ENCODE results near the gene BCAP29. TPM values are rescaled to one million over a fixed set of nuclear protein-coding genes. Genes with fewer than 3 reads are reported as not detected.

BCAP29 gene
- total RNA-seq, 8 experiments from 2014 or later, result 16.5 to 54.0 (median 28.9) TPM

DNA sequence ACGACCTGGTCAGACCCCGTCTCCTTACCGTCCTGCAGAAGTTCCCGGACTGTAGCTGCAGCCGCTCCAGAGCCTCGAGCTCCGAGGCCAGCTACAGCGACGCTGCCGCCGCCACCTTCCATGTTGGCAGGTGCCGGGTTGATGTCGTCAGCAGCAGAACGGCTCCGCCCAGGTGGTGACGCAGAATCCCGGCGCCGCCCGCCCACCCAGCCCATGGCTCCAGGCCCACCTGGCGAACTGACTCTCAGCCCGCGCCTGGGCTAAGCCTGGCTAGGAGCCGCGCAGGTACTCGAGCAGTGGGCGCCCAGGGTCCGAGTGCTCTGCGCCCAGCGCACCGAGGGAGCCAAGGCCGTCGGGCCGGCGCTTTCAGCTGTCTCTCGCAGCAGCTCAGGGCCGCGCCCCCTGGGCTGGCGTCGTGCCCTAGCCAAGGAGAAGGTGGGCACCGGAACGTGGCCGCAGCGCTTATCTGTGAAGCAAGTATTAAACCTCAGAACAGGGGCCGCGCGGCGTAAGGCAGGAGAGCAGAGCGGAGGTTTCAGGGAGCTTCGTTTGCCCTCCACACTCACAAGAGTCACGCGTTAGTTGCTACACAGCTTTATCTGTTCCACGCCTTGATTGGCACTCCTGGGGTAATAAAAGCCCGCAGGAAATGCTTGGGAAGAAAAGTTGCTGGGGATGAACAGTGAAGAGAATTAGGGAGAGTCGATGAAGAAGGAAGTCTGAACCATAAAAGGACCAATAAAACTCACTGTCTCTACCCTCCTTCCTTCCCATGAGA lies 16.1 kb upstream of the BCAP29 start, which contains the start of the genes COG5 and DUS4L:
Gene COG5 (minus strand): TSS at position 146 of the 778 bp plus-strand sequence. CDS start 24 bp downstream, at position 122.
Gene DUS4L (plus strand): TSS at position 197 of the 778 bp plus-strand sequence. CDS start 3,100 bp downstream, outside the sequence.
- peaks cover 8 to 11% of the 10 kb centered on the region in 2 donors for H3K4me1 ChIP-seq (replicated peaks in 1 of 2)
- ATAC-seq (replicated peaks in 6 of 8), result peak; percentile 88 to 96 (median 94)
- H3K27ac ChIP-seq, result peak within 1 kb of the TSS; percentile 78 to 91
- peak within 1 kb of the TSS; percentile 75 to 99 (median 94) for H3K4me3 ChIP-seq
- in situ Hi-C loops (cut with MboI; ENCODE audit: low pct_unique_long_range_greater_than_20kb in 2 of 9, low sequenced_read_pairs in 9 of 9, unreplicated experiment in 9 of 9), result no loop called here
- 0 to 3% (median 0%) methylated on average over 1 to 21 of the region's 55 CpGs; no CpG with 5 or more reads in 4 of the 10 experiments for WGBS, 10 experiments

DNA sequence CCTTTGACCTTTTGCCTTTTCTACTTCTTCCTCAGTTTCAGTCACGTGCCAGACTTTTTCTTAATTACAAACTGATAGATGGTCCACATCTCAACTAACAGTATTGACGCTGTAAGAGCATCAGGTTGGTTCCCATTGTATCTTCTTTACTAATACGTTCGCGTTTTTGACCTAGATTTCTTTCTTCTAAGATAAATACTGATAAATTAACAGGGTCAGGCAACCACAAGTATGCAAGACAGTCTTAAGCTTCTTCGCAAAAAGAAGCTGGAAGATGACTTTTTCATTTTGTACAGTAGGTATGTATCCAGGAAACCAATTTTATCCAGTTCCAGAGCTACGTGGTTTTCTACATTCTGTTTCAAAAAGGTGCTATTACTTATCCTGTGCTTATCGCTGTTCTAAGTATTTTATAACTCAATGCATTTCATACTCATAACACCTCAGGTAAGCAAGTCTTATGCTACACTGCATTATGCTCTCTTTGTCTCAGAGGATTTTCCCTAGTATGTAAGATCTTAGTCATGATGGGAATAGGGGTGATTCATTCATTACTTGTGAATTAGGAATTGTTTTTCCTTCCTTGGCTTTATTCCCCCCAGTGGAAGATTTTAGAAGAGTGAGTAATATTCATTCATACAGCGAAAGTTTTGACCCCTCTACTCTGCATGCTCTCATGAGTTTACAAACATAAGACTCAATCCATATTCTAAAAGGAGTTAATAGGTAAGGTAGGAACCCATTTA lies 15.3 kb upstream of the BCAP29 start:
- peaks cover 8 to 11% of the 10 kb centered on the region in 2 donors for H3K4me1 ChIP-seq (replicated peaks in 1 of 2)
- peak overlapping the region; percentile 75 to 99 (median 94) for H3K4me3 ChIP-seq
- peak in 1 of 8 experiments; percentile 6 for ATAC-seq (replicated peaks in 6 of 8)
- peak overlapping the region; percentile 78 to 91 for H3K27ac ChIP-seq
- WGBS, 10 experiments, result 4 to 79% (median 64%) methylated on average over 4 to 9 of the region's 9 CpGs
- in situ Hi-C loops (cut with MboI; ENCODE audit: low pct_unique_long_range_greater_than_20kb in 2 of 9, low sequenced_read_pairs in 9 of 9, unreplicated experiment in 9 of 9), result no loop called here

DNA sequence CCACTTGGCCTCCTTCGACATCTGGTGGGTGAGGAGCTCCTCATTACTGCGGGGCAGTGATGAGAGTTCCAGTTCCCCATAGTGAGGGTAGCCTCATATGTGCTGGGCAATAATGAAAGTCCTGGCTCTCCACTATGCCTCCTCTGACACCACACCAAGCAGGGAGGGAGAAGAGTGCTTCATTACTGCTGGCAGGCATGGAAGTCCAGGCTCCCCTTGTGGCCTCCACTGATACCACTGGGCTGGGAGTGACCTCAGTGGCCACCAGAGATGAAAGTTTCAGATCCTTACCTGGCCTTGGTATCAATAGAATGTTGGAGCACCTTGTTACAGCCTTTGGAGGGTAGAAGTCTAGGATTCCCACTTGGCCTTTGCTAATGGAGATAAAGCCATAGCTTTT lies 9.7 kb upstream of the BCAP29 start:
- Histone ChIP-seq H3K4me1 (replicated peaks in 1 of 2) (peaks cover 0 to under 1% of the 10 kb centered on the region in 2 donors), H3K4me3 (no peak overlapping the region), H3K27ac (no peak overlapping the region)
- no peak for ATAC-seq (replicated peaks in 6 of 8)
- in situ Hi-C loops (cut with MboI; ENCODE audit: low pct_unique_long_range_greater_than_20kb in 2 of 9, low sequenced_read_pairs in 9 of 9, unreplicated experiment in 9 of 9), result no loop called here
- 90 to 100% (median 96%) methylated on average over 2 of the region's 2 CpGs; no CpG with 5 or more reads in 4 of the 10 experiments for WGBS, 10 experiments

DNA sequence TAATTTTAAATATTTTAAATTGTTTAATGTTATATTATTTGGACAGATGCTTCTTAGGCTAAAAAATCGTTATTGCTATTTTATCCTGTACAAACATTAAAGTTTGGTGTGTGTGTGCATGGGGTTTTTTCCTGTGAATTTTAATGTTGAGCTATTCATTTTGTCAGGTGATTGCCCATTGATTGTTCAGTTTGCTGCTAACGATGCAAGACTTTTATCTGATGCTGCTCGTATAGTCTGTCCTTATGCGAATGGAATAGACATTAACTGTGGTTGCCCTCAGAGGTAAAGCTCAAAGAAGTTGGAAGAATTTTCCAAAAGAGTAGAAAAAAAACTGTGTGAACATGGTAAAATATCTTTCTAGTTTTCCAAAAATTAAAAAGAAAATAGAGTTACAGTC lies 6.5 kb upstream of the BCAP29 start:
- WGBS, 10 experiments, result 63 to 88% (median 85%) methylated on average over 2 to 4 of the region's 4 CpGs; no CpG with 5 or more reads in 2 of the 10 experiments
- Histone ChIP-seq H3K4me1 (replicated peaks in 1 of 2) (no peaks in the 10 kb centered on the region), H3K27ac (no peak overlapping the region), H3K4me3 (no peak overlapping the region)
- ATAC-seq (replicated peaks in 6 of 8), result no peak
- in situ Hi-C loops (cut with MboI; ENCODE audit: low pct_unique_long_range_greater_than_20kb in 2 of 9, low sequenced_read_pairs in 9 of 9, unreplicated experiment in 9 of 9), result no loop called here

DNA sequence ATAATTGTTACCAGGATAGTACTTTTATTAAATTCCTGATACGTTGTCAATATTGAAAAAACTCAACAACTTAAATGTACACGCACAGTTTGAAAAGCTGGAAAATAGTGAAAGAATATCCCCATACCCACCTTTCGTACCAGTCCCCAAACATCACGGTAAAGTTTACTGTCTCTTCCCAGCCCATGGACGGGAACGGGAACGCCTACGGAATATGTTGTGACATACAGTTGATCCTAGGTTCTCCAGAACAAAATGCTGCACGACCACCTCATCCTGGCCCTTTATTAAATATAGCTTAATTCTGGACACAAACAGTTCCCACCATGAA lies 527 bp upstream of the BCAP29 start:
- Histone ChIP-seq H3K4me3 (peak overlapping the region; percentile 76 to 98 (median 95)), H3K27ac (peak overlapping the region in 1 of 2 donors; percentile 89), H3K4me1 (replicated peaks in 1 of 2) (peaks cover 4 to 5% of the 10 kb centered on the region in 2 donors)
- in situ Hi-C loops (cut with MboI; ENCODE audit: low pct_unique_long_range_greater_than_20kb in 2 of 9, low sequenced_read_pairs in 9 of 9, unreplicated experiment in 9 of 9), result no loop called here
- WGBS, 10 experiments, result 3 to 17% (median 8%) methylated on average over 1 to 9 of the region's 9 CpGs
- peak in 1 of 8 experiments; percentile 30 for ATAC-seq (replicated peaks in 6 of 8)

DNA sequence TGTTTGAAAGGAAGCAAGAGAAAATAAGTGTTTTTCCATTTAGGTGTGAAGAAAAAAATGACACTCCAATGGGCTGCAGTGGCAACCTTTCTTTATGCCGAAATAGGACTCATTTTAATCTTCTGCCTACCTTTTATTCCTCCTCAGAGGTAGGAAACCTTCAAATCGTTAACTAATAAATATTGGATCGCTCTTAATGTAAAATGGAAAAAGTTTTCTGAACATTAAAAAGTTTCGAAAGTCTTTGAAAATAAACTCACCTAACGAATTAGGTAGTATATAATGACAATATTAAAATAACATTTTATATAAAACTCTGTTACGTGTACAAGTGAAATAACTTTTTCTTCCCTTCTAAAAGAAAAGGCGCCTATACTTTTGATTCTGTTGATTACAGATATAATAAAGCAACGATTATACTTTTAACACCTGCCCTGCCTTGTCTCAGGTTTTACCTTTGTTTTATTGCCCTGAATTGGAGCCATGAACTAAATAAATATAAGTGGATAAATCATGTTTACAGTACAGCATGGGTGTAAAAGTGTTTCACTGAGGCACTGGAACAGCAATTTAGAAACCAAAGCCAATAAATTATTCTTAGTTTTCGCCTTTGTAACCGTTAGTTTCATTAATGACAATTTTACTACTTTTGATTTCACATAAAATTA lies 804 bp downstream of the BCAP29 start:
- ATAC-seq (replicated peaks in 6 of 8), result no peak
- peak overlapping the region; percentile 76 to 98 (median 95) for H3K4me3 ChIP-seq
- H3K27ac ChIP-seq, result peak overlapping the region; percentile 66 to 89
- in situ Hi-C loops (cut with MboI; ENCODE audit: low pct_unique_long_range_greater_than_20kb in 2 of 9, low sequenced_read_pairs in 9 of 9, unreplicated experiment in 9 of 9), result loop anchor here in 1 of 9 experiments (10.0 kb wide), 1 partner anchor 144 kb away; no protein-coding TSS in a partner anchor
- peaks cover 4 to 5% of the 10 kb centered on the region in 2 donors for H3K4me1 ChIP-seq (replicated peaks in 1 of 2)
- WGBS, 10 experiments, result 20 to 76% (median 36%) methylated on average over 1 to 10 of the region's 10 CpGs

DNA sequence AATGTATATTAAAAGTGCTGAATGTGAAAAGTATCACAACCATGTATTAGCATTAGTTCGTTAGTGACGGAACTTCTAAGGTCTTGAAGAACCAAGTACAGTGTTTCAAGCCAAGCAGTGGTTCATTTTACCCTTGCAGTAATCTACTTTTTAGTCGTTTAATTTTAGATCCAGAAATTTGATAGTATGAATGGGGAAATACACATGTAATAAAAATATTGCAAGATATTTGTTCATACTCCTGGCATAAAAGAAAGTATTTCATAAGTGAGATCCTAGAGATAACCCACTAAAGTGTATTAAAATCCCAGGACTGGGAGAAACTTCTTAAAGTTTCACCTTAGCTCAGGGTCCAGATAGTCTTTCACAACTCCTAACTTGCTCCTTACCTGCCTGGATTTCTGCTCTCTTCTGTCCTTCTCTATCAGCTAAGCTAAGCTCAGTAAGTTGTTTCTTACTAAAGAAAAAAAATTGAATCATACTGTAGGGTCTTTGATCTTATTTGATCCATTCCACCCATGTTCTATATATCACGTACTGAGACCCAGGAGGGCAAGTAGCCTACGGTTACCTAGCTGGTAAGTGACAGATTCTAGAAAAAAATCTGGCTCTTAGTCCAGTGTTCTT lies 1.5 kb downstream of the BCAP29 start:
- 47 to 100% (median 79%) methylated on average over 1 to 5 of the region's 5 CpGs for WGBS, 10 experiments
- Histone ChIP-seq H3K4me1 (replicated peaks in 1 of 2) (peaks cover 4 to 5% of the 10 kb centered on the region in 2 donors), H3K4me3 (peak overlapping the region in 1 of 5 donors; percentile 98), H3K27ac (no peak overlapping the region)
- in situ Hi-C loops (cut with MboI; ENCODE audit: low pct_unique_long_range_greater_than_20kb in 2 of 9, low sequenced_read_pairs in 9 of 9, unreplicated experiment in 9 of 9), result loop anchor here in 1 of 9 experiments (10.0 kb wide), 1 partner anchor 143 kb away; no protein-coding TSS in a partner anchor
- no peak for ATAC-seq (replicated peaks in 6 of 8)

DNA sequence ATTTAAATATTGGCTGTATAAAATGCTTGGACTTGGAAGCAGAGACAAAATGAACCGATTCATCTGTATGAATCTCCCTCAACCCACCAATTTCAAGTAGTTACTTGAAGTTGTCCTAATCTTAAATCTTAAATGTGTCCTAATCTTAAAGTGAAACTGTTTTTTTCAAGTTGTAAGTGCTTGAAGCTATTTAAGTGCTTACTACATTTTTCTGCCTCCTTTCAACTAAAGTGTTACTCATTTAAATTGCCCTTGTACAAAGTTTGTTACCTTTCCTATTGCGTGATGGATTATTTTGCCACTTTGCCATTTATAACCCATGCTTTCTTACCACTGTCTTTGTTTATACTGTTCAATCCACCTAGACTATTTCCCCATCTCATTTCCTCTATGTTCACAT lies 2.8 kb downstream of the BCAP29 start:
- in situ Hi-C loops (cut with MboI; ENCODE audit: low pct_unique_long_range_greater_than_20kb in 2 of 9, low sequenced_read_pairs in 9 of 9, unreplicated experiment in 9 of 9), result loop anchor here in 1 of 9 experiments (10.0 kb wide), 1 partner anchor 142 kb away; no protein-coding TSS in a partner anchor
- Histone ChIP-seq H3K4me3 (no peak overlapping the region), H3K27ac (no peak overlapping the region), H3K4me1 (replicated peaks in 1 of 2) (peaks cover 4 to 5% of the 10 kb centered on the region in 2 donors)
- ATAC-seq (replicated peaks in 6 of 8), result no peak
- 59 to 100% (median 94%) methylated on average over 2 of the region's 2 CpGs; no CpG with 5 or more reads in 2 of the 10 experiments for WGBS, 10 experiments

DNA sequence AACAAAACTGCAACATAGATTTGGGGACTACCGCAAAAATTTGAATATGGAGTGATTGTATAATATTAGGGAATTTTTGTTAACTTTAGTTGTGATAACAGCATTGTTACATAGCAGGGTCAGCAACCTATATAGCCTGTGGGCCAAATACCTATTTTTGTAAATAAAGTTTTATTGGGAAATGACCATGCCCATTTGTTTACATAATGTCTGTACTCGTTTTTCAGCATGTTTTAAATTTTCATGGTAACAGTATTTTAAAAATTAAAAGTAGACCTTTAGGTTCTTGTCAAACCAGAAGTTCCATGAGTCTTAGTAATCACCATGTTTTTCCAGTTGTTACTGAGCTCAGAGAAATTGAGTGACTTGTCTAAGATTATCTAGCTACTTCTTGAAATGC lies 4.7 kb downstream of the BCAP29 start:
- Histone ChIP-seq H3K4me1 (replicated peaks in 1 of 2) (peaks cover 4 to 5% of the 10 kb centered on the region in 2 donors), H3K27ac (no peak overlapping the region), H3K4me3 (no peak overlapping the region)
- in situ Hi-C loops (cut with MboI; ENCODE audit: low pct_unique_long_range_greater_than_20kb in 2 of 9, low sequenced_read_pairs in 9 of 9, unreplicated experiment in 9 of 9), result loop anchor here in 1 of 9 experiments (10.0 kb wide), 1 partner anchor 140 kb away; no protein-coding TSS in a partner anchor
- no peak for ATAC-seq (replicated peaks in 6 of 8)
- whole genome bisulfite sequencing, 10 experiments, result 43 to 87% (median 73%) methylated on average over 1 to 2 of the region's 2 CpGs

DNA sequence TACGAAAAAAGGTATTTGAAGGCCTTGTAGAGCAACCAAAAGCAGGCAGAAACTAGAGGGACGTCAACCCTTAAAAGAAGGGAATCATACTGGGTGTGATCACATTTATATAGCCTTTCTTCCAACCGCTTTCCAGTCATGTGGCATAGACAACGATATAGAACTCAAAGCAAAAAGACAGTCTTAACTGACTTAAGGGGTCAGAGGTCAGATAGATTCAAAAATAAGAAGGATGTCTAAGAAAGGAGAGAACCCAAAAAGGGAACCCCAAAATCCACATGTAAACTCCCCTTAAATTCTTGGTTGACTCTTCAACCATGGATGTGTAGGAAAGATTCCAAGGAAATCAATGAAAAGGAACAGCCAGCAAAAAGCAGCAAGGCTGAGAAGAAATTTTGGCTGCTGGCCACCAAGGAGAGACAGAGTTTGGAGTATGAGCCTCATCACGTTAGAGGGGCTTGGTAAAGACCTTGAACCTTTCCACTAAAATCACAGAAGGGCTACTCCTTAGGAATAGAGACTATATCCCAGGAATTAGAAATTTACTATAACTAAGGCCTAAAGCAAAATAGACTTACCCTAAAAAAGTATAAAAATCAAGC lies 8.6 kb downstream of the BCAP29 start:
- no peak for ATAC-seq (replicated peaks in 6 of 8)
- in situ Hi-C loops (cut with MboI; ENCODE audit: low pct_unique_long_range_greater_than_20kb in 2 of 9, low sequenced_read_pairs in 9 of 9, unreplicated experiment in 9 of 9), result loop anchor here in 1 of 9 experiments (10.0 kb wide), 1 partner anchor 136 kb away; no protein-coding TSS in a partner anchor
- 83 to 100% (median 96%) methylated on average over 1 to 5 of the region's 5 CpGs for WGBS, 10 experiments
- Histone ChIP-seq H3K4me1 (replicated peaks in 1 of 2) (no peaks in the 10 kb centered on the region), H3K27ac (no peak overlapping the region), H3K4me3 (no peak overlapping the region)

DNA sequence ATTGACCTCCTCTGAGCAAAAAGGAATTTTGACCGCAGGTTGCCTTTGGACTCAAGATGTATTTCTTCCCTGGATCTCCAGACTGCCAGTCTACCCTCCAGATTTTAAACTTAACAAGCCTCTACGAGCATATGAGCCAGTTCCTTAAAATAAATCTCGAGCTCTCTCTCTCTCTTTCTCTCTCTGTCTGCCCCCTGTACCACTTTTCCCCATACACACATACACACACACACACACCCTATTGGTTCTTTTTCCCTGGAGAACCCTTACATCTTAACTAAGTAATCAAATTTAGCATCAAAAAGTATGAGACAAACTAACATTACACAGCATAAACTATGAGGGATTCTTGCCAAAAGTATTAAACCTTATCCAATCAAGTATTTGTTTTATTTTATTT lies 11.4 kb downstream of the BCAP29 start:
- no peak overlapping the region for H3K4me3 ChIP-seq
- WGBS, 10 experiments, result 94 to 100% (median 100%) methylated on average over 1 to 3 of the region's 3 CpGs; no CpG with 5 or more reads in 2 of the 10 experiments
- no peak for ATAC-seq (replicated peaks in 6 of 8)
- no peak overlapping the region for H3K27ac ChIP-seq
- in situ Hi-C loops (cut with MboI; ENCODE audit: low pct_unique_long_range_greater_than_20kb in 2 of 9, low sequenced_read_pairs in 9 of 9, unreplicated experiment in 9 of 9), result no loop called here
- no peaks in the 10 kb centered on the region for H3K4me1 ChIP-seq (replicated peaks in 1 of 2)
